ENCODE data around the gene UNCX.

Gene UNCX

DNA sequence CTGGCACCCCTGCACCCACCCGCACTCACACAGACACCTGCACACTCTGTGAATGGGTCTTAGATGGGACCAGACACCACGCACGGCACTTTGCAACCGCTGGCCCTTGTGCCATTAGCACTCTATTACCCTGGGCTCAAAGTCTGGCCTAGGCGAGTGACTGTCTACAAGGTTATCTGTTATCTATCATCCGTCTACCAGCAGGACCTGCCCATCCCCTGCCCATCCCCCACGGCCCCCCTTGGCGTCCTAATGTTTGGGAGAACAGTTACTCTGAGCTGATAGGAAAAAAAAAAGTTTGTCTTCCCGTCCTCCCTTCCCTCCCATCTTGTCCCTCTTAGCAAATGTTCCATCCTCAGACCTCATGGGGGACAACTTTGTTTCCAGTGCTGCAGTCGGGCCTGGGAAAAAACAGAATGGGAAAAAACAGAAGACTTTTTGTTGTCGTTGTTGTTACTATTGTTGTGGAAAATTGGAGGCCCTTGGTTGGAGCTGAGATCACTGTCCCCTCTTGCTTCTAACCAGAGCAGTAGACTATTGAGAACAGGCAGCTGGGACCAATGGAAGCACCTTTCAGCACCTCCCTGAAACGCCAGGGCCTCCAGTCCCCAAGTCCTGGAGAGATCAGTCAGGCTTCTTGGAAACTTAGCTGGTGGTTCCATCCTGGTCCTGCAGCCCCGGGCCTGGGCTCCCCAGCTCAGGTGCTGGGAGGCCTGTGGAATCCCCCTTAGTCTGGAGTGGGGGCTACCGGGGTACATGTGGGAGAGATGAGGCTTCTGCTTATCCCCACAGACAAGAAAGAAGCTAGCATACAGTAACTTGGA is 12.2 kb downstream of the UNCX start:
- no peak for DNase-seq

DNA sequence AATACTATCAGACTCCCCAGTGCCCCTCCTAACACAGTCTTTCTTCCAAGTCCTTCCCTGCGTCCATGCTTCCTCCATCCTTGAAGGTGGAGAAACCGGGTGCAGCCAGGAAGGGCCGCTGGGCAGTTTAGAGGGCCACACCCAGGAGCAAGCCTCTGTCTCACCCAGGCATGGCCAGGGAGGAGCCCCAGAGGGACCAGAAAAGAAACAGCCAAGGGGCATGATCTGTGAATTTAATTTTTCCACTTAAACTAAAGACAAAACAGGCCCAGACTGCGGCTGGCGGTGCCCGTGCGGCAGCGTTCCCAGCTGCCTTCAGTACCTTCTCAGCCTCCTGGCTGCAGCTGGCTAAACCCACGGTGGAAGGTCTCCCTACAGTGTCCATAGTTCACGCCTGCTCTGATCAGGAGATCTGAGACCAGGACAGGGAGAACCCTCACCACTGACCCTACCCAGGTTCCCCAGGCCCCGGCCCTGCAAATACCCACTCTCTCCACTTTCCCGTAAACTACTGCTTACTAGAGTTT is 12.9 kb downstream of the UNCX start:
- no peak for DNase-seq

DNA sequence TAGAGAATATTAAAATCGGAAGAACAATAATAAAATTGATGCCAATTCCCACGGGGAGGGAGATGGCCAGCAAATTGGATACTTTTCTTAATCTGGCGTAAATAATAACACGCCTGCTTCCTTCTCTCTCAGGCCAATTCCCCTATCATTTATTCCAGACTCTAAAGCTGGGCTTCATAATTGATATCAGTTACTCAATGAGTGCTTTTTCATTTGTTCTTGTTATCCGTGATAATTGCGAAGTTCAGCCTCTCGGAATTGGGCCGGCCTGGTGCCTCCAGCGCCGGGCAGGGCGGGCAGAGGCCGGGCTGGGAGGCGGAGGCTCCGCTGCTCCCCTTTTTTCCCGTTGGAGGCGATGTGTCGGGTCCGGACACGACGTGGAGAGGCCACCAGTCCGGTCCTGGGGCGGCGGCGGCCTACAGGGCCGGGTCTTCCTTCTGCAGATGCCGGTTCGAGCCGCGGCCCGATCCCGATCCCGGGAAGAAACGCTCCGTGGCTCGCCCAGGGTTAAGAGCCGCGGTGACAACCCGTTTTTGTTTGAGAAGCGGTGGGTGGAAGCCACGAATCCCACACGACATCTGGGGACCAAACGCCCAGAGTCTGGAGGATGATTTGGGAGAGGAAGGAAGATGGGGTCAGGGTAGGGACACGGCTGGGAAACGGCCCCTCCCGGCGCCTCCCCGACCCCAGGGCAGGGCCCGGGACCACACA is 13.6 kb downstream of the UNCX start:
- peak in 1 of 2 donors; percentile 10 for DNase-seq

DNA sequence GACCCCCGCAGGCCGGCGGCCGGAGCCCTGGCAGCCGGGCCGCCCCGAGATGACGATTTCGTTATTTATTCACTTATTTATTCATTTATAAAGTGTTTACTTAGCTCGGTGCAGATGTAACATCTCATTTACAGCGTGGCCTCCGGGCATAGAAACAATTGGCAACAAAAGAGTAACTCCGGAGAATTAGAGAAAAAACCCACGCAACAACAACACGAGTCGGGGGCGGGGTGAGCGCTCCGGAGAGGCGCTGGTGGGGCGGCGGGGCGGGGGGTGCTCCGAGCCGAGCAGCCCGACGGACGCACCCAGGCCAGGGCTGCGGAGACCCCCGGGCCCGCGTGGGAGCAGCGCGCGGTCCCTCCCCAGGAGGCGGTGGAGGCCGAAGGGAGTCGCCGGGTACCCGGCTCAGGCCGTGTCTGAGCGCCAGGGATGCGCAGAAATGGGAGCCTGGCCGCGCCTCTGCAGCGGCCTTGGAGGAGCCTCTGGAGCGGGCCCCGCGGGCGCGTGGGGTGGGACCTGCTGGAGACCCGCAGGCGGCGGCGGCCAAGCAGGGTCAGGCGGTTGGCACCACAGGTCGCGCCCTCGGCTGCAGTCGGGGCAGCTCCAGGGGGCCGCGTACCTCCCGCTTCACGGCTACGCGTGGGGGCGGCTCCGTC is 14.3 kb downstream of the UNCX start:
- DNase-seq, result no peak

DNA sequence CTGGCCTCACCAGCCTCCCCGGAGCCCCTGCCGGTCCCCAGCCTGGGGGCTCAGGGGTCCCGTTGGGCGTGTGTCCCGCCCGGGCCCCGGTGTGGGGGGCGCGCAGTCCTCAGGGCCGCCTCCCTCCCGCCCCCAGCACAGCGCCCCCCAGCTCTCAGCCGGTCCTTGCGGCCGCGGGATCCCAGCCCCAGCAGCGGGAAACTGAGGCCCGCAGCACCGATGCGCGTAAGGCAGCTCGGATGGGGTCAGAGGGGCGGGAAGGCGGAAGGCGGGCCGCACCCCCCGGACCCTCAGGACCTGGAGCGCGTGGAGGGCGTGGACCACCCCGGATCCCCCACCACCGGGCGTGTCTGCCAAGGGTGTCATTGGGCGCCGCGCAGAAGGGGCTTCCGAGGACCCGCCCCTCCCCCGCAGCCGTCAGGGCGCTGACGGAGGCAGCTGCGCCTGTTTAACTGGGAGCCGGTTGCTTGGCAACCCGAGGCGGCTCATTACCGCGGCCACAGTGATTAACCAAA is 14.9 kb downstream of the UNCX start:
- DNase-seq, result no peak

DNA sequence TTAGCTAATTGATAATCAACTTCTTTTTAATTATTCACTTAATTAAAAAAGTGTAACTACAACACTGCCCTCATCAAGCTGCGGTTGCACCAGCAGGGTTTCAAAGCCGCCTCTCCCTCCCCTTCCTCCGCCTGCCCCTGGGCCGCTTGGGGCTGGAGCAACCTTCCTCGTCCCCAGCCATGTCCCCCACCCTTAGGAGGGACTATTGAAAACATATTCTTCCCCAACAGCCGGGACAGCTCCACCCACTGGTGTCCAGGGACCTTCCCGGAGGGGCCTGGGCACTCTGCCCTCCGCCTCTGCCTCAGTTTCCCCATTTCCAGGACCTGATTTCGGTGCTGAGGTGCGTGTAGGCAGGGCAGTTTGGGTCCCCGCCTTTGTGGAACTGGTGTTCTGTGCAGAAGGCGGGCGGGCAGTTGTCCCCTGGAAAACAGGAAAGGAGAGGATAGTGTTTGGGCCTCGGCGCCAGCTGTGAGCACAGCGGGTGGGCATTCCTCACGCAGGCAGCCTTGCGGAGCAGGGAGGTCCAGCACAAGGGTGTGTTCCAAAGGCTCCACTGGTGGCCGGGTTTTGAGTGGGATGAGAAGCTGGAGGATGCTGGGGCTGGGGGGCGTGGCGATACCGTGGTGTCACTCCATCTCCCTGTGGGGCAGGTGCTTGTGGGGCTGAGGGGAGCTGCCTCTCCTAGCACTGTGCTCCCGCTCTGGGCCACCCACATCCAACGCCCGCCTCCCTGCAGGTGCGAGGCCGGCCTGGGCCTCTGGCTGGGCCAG is 15.7 kb downstream of the UNCX start:
- DNase-seq, result no peak

DNA sequence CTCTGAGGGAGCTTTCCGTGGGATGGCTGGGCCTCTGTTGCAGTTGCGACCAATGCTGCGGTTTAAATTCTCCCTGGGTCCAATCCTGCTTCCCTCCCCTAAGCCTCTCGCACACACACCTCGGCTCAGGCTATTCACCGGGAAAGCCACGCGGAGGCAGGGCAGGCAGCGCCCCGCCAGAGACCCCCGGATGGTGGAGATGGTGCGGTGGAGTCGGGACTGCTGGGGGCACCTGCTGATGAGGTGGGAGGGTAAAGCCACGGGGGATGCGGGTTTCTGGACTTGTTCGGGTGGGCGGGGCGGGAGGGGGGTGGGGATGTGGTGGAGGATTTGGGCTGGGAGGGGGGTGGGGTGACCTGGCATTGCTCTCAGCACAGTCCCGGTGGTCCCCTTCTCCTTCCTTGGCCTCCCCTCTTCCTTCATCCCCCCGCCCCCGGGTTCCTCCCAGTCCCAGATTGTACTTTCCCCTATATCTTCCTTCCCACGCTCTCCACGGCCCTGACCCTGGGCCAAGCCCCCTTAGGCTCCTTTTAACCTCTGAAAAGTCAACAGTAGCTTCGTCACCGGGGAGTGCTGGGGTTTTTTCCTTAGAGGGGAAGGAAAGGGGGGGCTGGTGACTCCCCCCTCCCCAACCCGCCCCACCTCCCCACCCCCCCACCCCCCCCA is 16.4 kb downstream of the UNCX start:
- no peak for DNase-seq

DNA sequence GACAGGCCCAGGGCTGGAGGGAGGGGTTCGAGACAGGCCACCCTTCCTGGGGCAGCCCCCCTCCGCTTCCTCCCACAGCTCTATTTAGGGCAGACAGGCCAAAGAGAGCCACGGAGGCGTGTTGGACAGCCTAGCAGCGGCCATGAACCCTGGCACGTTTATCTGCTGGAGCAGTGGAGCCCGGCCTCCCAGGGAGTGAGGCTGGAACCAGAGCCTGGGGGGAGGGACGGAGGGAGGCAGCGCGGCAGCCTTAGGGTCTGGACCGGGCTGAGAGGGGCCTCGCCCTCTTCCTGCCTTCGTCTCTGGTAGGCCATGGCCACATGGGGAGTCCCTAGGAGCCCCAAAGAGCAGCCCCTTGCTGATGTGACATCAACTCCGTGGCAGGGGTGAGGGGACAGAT is 17.1 kb downstream of the UNCX start:
- no peak for DNase-seq

DNA sequence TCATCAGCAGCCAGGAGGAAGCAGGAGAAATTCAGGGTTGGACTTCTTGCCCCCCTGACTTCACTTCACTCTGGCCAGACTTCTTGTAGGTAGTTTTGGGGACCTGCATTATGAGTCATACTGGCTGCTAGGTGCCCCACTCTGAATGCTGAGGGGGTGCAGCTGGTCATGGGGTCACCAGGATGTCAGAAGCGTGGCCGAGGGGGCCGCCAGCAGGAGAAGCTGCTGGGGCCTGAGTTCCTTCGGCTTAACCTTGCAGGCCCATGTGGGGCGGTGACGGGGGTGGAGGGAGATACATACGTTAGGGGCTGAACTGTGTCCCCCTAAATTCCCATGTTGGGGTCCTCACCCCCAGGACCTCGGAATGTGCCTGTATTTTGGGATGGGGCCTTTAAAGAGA is 18.2 kb downstream of the UNCX start:
- no peak for DNase-seq

DNA sequence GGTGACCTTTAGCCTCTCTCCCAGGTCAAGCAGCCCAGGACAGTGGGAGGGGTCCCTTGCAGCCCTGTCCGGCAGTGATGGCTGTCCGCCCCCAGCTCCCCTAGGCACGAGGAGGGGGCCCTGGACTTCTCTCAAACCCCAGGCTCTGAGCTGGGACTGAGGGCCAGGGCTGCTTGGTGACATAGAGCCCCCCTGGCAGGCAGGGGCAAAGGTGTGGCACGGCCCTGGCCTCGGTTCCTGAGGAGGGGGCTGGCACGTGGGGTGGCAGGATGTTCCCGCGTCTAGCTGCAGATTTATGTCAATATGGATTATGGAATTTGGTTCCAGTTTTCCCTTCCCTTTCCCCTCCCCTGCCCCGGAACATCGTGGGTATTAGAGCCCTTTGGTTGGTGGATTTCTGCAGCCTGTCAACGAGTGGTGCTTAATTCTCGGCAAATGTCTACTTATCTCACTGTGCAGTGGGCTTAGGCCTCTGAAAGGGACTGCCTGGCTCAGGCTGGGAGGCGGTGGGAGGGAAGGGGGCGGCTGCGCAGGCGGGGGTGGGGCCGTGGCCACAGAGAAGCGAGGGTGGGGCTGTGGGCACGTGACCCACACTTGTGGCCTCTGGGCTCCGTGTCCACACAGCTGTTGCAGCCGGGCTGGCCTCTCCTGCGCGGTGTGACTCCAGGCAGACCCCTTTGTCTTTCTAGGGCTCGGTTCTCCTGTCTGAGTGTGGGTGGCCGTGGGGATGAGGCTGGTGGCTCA is 19.3 kb downstream of the UNCX start:
- DNase-seq, result no peak

DNA sequence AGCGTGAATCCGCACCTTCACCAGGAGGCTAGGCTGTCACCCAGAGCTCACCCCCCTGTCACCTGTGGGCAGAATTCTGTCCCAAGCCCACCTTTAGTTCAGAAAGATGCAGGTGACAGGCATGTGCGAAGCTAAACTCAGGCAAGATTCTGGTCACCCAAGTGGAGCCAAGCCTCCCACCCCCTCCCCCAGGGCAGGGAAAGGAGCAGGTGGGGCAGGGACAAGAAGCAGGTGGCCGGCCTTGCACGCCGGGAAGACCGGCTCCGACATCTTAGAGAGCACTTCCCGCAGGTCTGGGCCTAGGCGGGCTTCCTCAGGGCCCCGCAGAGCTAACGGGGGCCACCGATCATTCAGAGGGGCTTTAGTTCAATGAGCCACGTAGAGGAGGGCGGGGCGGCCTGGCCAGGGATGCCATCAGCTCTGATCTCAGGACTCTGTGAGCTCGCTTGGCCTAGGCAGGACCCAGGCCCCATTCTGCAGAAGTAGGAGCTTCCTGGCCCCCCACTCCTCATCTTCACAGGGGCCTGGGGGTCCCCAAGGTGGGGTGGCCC is 19.9 kb downstream of the UNCX start:
- DNase-seq, result no peak

DNA sequence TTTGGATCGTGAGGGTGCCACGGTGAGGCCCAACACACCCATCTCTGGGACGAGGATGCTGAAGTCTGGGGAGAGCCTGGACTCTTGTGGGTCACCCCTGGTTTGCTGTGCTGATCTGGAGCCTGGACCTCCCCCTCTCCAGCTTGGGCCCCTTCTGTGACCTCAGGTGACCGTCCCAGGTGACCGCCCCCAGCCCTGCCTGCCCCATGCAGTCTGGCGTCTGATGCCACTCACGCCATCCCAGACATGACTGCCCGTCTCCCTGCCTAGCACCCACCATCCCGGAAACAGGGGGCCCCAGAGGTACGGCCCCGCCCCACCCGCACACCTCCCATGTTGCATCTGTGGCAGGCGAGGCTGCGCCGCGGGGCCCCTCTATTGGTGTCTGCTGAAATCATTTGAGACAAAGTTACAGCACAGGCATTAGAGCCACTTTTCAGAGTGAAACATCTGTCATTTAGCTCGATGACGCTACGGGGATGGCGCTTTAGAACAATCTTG is 21.1 kb downstream of the UNCX start:
- no peak for DNase-seq

DNA sequence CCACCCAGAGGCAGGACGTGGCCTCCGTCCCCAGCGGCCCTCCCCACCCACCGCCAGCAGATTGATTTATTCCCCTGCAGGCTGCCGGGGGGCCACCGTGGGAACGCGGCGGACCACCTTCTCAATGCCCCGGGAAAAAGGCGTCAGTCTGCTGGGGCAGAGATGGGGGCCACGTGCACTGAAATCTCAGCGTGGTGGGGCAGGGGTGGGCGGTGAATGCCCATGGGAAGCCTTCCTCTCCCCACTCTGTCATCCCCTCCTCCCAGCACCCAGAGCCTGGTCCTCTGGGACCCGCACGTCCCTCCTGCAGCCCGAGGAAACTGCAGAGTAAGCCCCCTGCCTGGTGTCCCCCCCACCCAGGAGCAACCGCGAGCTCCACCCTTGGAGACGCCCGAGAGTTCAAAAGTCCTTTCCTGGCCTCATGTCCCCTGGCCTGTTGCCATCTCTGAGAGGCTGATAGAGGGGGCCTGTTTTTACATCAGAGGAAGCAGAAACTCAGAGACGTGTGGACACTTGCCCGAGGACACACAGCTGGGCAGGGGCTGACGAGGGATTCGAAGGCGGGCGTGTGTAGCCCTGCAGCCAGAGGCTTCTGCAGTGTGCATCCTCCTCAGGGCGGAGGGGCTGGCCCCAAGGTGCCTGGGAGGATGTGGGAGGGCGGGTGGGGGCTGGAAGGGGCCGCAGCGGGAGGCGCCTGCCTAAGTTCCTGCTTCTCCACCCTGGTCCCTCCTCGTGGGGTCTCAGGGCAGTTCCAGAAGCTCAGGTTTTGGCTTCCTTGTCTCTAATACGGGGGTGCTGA is 21.8 kb downstream of the UNCX start:
- DNase-seq, result no peak

DNA sequence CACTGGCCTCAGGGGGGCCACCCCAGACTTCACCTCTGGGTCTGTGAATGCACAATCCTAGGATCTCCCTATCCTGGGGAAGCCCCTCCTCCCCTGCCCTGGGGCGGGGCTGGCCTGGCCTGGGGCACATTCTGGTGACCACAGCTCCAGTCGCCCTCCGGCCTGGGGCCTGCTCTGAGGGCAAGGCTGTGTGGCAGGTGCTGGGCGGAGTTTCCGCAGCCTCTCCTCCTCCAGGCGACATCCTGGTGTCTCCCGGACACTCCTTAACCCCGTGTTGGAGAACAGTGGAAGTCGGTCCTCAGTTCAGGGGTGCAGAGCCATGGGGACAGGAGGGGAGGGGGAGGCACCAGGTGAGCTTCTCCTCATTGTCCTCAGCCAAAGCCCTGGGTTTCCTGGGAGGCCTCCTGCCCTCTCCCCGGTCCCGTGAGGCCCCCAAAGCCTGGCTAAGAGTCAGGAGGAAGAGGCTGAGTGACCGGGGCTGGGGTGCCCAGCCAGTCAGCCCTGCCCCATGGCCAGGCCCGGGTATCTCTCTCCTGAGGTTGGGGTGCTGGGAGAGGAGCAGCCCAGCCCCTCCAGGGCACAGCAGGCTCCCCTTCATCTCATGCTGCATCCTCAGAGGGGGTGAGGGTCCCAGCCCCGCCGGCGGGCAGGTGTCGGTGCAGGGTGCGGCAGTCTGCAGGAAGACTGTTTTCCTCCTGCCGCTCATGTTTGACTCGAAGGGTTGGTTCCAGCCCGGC is 22.6 kb downstream of the UNCX start:
- DNase-seq, result no peak

DNA sequence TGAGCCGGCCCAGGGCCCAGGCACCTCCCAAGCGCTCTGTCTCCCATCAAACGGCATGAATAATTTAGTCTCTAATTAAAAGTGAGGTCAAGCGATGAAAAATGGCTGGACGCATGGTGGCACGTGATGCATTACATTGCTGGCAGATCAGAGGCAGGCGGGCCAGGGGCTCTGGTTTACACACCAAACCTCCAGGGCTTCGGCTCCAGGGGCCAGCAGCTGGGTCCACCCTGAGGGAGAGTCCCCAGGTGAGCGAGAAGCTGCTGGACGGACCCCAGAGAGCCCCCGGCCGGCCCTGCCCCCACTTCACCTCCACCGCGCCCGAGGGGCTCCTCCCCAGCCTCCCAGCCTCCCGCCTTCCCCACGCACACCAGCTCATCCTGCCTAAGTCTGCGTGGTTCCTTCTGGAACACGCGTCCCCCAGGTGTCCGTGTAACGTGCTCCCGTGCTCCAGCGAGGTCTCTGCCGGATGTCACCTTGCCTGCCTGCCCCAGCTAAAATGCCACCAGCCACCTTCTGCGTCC is 23.2 kb downstream of the UNCX start:
- DNase-seq, result no peak

DNA sequence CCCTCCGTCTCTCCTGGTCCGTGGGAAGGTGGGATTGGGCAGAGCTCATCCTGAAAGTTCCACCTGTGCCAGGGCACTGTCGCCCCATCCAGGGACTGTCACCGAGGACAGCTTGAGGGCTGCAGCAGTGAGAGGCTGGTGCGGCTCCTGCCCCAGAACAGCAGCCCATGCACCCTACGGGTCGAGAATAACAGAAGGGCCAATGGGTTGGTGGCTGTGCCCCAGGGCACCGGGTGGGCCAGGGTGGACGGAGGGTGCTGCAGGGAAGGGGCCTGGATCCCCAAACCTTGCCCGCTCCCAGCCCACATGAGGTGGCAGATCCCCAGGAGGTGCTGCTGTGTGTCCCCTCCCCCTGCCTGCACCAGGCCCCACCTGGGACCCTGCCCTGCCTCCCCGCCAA is 23.9 kb downstream of the UNCX start:
- no peak for DNase-seq

DNA sequence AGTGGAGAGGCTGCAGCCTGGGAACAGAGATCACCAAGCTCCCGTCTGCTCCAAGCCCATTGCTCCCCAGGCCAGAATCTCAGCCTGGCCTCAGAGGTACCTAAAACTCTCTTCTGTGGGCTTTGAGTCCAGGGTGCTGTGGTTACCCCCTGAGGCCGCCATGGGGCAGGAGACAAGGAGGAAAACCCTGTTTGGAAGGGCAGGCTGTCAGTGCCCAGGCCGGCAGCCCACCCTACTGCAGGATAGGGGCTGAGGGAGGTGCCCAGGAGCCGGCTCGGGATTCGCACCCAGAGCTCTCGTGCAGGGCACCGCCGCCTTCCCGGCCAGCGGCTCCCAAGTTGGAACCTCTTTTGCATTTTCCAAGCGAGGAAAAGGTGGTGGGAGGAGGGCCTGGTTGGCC is 24.5 kb downstream of the UNCX start:
- no peak for DNase-seq

DNA sequence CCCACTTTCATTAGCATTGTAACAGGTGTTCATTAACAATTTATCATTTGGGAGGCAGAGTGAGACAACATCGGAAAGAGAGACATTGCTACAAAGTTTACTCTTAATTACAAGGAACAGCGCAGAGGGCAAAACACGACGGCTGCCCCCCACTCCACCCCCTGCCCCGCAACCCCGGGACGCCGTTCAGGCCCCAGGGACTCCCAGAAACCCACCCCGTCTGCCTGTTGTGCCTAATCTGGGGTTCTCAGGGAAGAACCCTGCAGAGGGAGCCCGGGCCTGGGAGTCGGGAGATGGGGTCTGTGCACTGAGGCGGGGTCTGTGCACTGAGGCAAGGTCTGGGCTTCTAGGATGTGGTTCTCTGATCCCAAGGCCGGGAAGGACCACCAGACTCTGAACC is 25.2 kb downstream of the UNCX start:
- no peak for DNase-seq
